ENCODE data around the gene VWA1. TPM values are rescaled to one million over a fixed set of nuclear protein-coding genes. Genes with fewer than 3 reads are reported as not detected.
A peak's percentile ranks its signal among the peaks of the same experiment; 100 is the strongest.

The VWA1 gene
- total RNA-seq, 2 donors from 2014 or later = not detected

DNA sequence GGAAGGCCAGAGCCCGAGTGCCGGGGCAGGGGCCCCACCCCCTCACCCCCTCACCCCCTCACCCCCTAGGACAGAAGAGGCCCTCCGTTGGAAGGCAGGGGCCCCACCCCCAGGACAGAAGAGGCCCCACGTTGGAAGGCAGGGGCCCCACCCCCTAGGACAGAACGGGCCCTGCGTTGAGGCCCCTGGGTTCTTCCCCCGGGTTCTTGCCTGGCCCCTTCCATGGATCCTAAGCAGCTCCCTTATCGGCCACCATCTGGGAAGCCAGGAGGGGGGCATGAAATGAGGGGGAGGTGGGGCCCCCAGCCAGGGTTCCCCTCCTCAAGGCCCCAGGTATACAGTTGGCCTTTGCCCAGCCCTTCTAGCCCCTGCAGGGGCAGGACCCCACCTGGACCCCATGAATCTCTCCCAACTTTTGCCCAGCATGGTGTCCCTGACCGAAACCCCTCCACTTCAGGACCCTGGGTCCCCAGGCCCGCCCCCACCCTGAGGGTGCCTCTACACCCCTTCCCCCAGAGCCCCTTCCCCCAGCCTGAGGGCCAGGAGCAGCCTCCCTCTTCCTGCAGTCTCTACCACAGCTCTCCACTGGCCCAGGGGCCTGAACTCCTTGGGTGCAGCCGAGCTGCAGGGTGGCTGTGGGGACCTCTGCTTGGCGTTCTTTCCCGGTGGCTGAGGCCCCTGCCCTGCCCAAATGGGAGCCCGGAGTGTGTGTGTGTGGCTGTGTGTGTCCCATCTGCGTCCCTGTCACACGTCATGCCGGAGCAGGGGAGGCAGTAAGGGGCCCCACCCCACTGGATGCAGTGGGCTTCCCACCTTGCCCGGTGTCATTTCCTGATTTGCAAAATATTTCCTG lies 4.3 kb upstream of the VWA1 start:
- no peak overlapping the region for H3K4me3 Mint-ChIP-seq
- ATAC-seq = no peak
- no peaks in the 10 kb centered on the region for H3K9me3 ChIP-seq (ENCODE audit: control insufficient read depth, low read length, poor library complexity, severe bottlenecking)
- peaks cover 2% of the 10 kb centered on the region for H3K36me3 Mint-ChIP-seq (ENCODE audit: low read depth)
- no peak overlapping the region for H3K27ac Mint-ChIP-seq
- H3K4me1 Mint-ChIP-seq = peaks cover 8% of the 10 kb centered on the region
- no peak for DNase-seq
- H3K27me3 Mint-ChIP-seq = peaks cover 22% of the 10 kb centered on the region

DNA sequence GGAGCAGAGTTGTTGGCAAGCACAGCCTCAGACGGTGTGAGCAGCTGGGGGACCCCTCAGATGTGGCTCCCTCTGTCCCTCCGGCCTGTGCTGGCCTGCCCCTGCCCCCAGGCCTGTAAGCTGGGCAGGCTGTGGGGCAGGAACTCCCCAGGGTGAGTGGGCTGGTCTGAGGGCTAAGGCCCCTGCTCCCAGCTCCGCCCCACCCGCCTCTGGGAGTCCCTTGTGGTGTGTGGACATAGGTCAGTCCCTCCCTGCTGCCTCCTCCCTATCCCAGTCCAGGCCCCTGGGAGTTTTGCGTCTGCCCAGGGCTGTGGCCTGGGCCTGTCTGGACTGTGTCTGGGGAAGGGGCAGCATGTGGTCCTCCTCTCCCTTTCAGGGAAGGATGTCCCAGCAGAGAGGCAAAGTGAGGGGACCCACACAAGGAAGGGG lies 3.6 kb upstream of the VWA1 start:
- ATAC-seq (no peak), DNase-seq (no peak)
- Mint-ChIP-seq H3K27me3 (peaks cover 25% of the 10 kb centered on the region), H3K27ac (no peak overlapping the region), H3K4me3 (no peak overlapping the region), H3K4me1 (peaks cover 7% of the 10 kb centered on the region), H3K36me3 (ENCODE audit: low read depth) (no peaks in the 10 kb centered on the region)
- no peaks in the 10 kb centered on the region for H3K9me3 ChIP-seq (ENCODE audit: control insufficient read depth, low read length, poor library complexity, severe bottlenecking)

DNA sequence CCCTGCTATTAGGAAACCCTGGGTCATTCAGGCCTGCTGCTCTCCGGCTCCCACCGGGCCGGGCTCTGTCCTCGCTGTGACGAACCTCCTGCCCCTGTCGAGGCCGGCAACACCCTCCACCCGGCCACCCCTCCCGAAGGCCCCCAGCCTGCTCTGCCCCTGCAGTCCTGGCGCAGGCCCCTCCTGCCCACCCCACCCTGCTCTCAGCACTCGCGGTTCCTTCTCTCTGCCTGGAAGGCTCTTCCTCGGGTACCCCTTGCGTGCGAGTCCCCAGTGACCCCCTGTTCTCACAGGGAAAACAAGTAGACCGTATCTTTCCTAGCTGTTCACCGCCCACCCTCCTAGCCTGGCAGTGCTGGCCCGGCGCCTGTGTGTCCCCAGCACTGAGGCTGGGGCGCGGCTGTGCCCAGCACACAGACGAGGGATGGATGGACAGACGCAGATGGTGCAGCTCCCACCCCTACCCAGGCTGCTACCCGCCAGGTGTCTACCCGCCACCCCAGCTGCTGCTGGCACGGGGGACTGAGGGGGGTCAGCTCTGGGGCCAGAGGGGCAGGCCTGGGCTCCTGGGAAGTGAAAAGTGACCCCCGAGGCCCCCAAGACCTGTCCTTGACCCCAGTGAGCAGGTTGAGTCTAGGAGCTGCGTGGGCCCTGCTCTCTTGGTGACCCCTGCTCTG lies 3.1 kb upstream of the VWA1 start:
- DNase-seq (no peak), ATAC-seq (no peak)
- Mint-ChIP-seq H3K36me3 (ENCODE audit: low read depth) (no peaks in the 10 kb centered on the region), H3K4me1 (peaks cover 7% of the 10 kb centered on the region), H3K4me3 (no peak overlapping the region), H3K27me3 (peaks cover 28% of the 10 kb centered on the region), H3K27ac (no peak overlapping the region)
- H3K9me3 ChIP-seq (ENCODE audit: control insufficient read depth, low read length, poor library complexity, severe bottlenecking) = no peaks in the 10 kb centered on the region

DNA sequence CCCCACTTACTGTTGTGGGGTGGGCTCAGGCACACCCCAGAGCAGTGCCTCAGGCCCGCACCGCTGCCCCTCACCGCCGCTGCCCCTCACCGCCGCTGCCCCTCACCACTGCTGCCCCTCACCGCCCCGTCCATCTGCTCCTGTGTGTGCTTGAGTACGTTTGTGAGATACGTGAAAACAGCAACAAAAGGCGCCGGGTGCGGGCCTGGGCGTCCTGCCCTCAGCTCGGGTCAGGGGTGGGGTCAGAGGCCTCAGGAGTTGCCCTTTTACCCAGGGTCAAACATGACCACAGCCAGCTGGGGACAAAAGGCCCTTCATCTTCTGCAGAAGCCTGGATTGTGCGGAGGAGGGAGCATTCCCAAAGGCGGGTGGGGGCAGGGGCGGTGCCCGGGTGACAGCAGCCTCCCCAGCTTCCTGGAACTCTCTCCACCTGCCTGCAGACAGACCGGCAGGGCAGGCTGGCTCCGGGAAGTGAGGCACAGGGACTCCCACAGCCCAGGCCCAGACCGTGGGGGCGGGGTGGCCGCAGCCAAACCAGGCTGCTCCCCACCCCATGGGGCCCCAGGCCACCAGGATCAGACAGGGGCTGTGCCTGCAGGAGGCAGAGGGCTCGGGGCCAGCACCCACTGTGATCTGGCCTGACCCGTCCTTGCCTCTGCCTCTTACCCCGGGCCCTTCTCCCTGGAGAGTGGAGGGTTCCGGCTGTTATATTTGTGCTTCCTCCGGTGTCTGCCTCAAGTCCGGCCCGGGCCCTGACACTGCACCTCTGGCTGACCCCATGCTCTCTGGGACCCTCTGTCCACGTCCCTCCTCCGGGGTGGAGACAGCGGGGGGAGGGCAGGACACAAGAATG lies 2.3 kb upstream of the VWA1 start:
- H3K36me3 Mint-ChIP-seq (ENCODE audit: low read depth) = no peaks in the 10 kb centered on the region
- H3K4me3 Mint-ChIP-seq = no peak overlapping the region
- DNase-seq (no peak), ATAC-seq (no peak)
- H3K4me1 Mint-ChIP-seq = peaks cover 7% of the 10 kb centered on the region
- no peak overlapping the region for H3K27ac Mint-ChIP-seq
- H3K9me3 ChIP-seq (ENCODE audit: control insufficient read depth, low read length, poor library complexity, severe bottlenecking) = no peaks in the 10 kb centered on the region
- peaks cover 28% of the 10 kb centered on the region for H3K27me3 Mint-ChIP-seq

DNA sequence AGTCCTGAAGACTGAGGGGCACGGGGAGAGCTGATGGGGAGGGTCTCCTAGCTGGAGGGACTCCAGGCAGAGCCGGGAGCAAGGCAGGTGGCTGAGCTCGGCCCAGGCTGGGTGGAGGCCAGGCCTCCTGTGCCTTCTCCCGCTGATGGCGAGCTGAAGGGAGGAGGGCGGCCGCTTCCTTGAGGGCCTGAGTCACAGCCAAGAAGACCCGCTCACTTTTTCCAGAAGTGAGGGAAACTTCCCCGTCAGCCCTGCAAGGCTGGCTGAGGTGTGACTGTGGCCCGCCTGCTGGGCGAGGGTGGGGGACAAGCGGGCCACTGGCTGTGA lies 1.7 kb upstream of the VWA1 start:
- H3K36me3 Mint-ChIP-seq (ENCODE audit: low read depth) = no peaks in the 10 kb centered on the region
- no peak for DNase-seq
- H3K4me3 Mint-ChIP-seq = no peak overlapping the region
- ATAC-seq = no peak
- no peaks in the 10 kb centered on the region for H3K9me3 ChIP-seq (ENCODE audit: control insufficient read depth, low read length, poor library complexity, severe bottlenecking)
- no peak overlapping the region for H3K27ac Mint-ChIP-seq
- H3K27me3 Mint-ChIP-seq = peaks cover 23% of the 10 kb centered on the region
- H3K4me1 Mint-ChIP-seq = peaks cover 7% of the 10 kb centered on the region

DNA sequence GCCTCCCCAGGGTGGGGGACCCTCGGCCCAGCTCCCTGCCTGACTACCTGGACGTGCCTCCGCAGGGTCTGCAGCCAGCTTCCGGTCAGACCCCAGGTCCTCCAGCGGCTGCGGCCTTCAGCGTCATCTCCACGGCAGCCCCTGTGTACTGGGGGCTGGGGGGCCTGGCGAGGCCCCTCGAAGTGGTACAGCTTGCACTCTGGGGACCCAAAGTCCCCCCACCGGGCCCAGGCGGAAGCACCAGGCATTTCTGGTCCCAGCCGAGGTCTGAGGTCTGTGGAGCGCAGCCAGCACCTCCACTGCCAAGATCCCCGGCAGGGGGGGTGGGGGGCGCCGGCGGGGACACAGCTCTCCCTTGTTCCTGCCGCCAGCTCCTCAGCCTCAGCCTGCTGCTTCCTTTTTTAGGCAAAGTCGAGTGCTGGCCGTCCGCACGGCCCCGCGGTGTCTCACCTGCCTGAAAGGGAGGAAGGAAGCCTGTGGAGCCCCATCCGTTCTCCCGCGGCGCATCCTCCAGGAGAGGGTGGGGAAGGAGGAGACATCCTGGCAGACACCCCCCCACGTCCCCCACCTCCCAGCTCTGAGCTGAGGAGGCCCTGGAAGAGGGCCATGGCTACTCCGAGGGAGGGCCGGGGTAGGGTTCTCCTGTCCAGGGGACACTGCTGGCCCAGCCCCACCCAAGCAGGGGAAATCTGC lies 1.2 kb upstream of the VWA1 start:
- Mint-ChIP-seq H3K36me3 (ENCODE audit: low read depth) (no peaks in the 10 kb centered on the region), H3K27ac (no peak overlapping the region), H3K4me3 (no peak overlapping the region), H3K27me3 (peaks cover 22% of the 10 kb centered on the region), H3K4me1 (peaks cover 7% of the 10 kb centered on the region)
- no peaks in the 10 kb centered on the region for H3K9me3 ChIP-seq (ENCODE audit: control insufficient read depth, low read length, poor library complexity, severe bottlenecking)
- DNase-seq (no peak), ATAC-seq (no peak)

DNA sequence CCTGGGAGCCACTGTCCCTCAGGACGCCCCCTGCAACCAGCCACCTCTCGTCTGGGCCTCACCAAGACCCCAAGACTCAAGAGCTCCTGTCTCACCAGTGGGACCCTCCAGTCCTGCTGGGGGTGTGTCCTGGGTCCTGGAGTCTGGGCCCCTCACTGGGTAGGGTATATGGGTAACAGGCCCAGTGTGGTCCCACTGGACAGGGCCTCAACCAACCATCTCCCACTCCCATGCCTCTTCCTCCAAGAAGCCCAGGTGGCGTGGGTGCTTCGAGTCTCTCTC lies 725 bp upstream of the VWA1 start:
- Mint-ChIP-seq H3K27ac (no peak overlapping the region), H3K4me1 (peaks cover 7% of the 10 kb centered on the region), H3K4me3 (no peak overlapping the region), H3K36me3 (ENCODE audit: low read depth) (no peaks in the 10 kb centered on the region), H3K27me3 (peaks cover 19% of the 10 kb centered on the region)
- H3K9me3 ChIP-seq (ENCODE audit: control insufficient read depth, low read length, poor library complexity, severe bottlenecking) = no peaks in the 10 kb centered on the region
- ATAC-seq (no peak), DNase-seq (no peak)

DNA sequence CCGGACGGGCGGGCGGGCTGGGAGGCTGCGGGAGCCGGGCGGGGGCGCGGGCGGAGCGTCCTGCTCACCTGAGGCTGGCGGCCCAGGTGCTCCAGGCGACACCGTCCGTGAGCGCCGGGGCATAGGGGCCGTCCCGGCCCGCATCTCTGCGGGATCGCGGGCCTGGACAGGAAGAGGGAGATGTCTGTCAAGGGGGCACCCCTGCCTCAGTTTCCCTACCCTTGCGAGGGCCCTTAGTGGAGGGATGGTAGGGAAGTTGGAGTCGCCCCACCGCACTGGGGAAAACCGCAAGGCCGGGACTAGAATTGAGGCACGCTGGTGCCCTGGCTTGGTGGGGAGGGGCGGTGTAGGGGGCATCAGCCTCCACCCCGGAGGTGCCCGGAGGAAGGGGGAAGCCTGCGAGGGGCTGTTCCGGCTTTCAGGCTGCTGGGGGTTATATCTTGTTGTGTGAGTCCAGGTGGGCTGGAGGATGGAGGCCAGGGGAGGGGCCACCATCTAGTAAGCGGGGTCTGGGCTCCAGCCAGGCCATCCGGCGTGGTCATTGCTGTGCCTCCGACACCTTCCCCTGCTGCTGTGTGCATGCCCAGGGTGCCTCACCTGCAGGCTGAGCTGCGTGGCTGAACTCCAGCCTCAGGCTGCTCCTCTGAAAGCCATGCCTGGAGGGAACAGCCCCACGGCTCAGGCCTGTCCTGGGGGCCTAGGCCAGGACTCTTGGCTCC lies 580 bp downstream of the VWA1 start:
- no peak for DNase-seq
- Mint-ChIP-seq H3K36me3 (ENCODE audit: low read depth) (no peaks in the 10 kb centered on the region), H3K4me1 (peaks cover 7% of the 10 kb centered on the region), H3K27ac (no peak overlapping the region), H3K4me3 (peak overlapping the region; percentile 72), H3K27me3 (peaks cover 16% of the 10 kb centered on the region)
- peak; percentile 22 for ATAC-seq
- H3K9me3 ChIP-seq (ENCODE audit: control insufficient read depth, low read length, poor library complexity, severe bottlenecking) = no peaks in the 10 kb centered on the region

DNA sequence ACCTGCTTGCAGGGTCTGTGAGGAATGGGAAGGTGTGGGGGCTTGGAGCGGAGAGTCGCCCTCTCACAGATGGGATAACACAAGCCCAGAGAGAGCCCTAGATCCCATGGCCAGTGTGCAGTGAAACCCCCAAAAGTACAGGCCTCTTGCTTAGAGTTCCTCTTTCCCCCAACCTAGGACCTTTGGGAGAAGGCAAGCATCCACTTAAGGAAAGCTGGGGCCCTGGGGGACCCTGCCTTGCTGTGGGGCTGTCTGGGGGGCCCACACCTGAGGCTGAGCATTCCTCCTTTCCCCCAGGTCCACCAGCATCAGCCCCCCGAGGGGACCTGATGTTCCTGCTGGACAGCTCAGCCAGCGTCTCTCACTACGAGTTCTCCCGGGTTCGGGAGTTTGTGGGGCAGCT lies 1.1 kb downstream of the VWA1 start:
- Mint-ChIP-seq H3K27ac (no peak overlapping the region), H3K4me1 (peaks cover 7% of the 10 kb centered on the region), H3K27me3 (peaks cover 16% of the 10 kb centered on the region), H3K36me3 (ENCODE audit: low read depth) (no peaks in the 10 kb centered on the region), H3K4me3 (peak overlapping the region; percentile 72)
- no peak for ATAC-seq
- no peaks in the 10 kb centered on the region for H3K9me3 ChIP-seq (ENCODE audit: control insufficient read depth, low read length, poor library complexity, severe bottlenecking)
- no peak for DNase-seq

DNA sequence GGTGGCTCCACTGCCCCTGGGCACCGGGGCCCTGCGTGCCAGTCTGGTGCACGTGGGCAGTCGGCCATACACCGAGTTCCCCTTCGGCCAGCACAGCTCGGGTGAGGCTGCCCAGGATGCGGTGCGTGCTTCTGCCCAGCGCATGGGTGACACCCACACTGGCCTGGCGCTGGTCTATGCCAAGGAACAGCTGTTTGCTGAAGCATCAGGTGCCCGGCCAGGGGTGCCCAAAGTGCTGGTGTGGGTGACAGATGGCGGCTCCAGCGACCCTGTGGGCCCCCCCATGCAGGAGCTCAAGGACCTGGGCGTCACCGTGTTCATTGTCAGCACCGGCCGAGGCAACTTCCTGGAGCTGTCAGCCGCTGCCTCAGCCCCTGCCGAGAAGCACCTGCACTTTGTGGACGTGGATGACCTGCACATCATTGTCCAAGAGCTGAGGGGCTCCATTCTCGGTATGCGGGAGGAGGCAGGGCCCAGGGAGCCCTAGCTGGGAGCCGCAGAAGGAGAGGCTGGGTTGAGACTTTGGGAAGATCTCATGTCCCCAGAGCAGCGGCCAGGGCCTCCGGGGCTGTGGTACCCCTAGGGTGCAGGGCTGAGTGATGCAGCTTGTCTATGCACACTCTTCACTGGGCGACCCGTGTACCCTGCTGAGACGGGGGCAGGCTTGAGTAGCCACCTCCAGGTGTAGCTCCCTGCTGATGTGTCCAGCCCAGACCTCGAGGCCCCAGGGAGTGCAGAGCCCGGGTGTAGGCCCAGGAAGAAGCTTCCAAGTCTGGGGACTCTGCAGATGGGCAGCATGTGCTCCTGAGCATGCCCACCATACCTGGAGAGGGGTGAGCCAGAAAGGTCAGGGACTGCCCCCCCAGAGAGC lies 1.8 kb downstream of the VWA1 start:
- Mint-ChIP-seq H3K27ac (no peak overlapping the region), H3K36me3 (ENCODE audit: low read depth) (no peaks in the 10 kb centered on the region), H3K4me1 (peaks cover 7% of the 10 kb centered on the region), H3K27me3 (peaks cover 16% of the 10 kb centered on the region), H3K4me3 (no peak overlapping the region)
- no peak for DNase-seq
- ATAC-seq = no peak
- no peaks in the 10 kb centered on the region for H3K9me3 ChIP-seq (ENCODE audit: control insufficient read depth, low read length, poor library complexity, severe bottlenecking)

DNA sequence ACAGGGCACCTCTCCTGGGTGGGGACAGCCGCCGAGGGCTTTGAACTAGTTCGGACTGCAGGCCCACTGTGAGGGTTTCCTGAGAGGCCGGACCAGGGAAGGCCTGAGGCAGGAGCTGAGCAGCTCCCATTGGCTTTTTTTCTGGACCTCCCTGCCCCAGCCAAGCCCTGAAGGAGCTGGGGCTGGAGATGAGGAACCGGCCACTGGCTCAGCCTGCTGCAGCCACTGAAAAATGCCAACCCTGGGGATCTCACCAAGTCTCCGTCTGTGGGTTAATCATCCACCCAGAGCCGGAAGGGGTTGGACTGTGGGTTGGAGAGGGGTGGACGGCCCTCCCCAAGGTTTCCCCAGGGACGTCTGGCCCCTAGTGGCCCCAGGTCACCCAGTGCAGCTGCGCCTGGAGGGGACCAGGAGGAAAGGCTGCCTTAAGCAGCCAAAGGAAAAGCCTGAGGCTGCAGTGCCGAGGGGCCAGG lies 2.5 kb downstream of the VWA1 start:
- no peak overlapping the region for H3K27ac Mint-ChIP-seq
- H3K36me3 Mint-ChIP-seq (ENCODE audit: low read depth) = no peaks in the 10 kb centered on the region
- no peak for ATAC-seq
- H3K4me1 Mint-ChIP-seq = peaks cover 7% of the 10 kb centered on the region
- H3K4me3 Mint-ChIP-seq = no peak overlapping the region
- no peak for DNase-seq
- H3K9me3 ChIP-seq (ENCODE audit: control insufficient read depth, low read length, poor library complexity, severe bottlenecking) = no peaks in the 10 kb centered on the region
- H3K27me3 Mint-ChIP-seq = peaks cover 16% of the 10 kb centered on the region
